WTC11 (cell line): Measurements from ENCODE around the gene TMC1. TPM values are rescaled to one million over a fixed set of nuclear protein-coding genes. Genes with fewer than 3 reads are reported as not detected.

Source experiments
- ATAC-seq: fragments of 200-7000 bp; cut with Tn5 transposase; 2 replicates; pipeline ENCODE4 v1.10.0; 2021; ENCODE audit warnings: mild to moderate bottlenecking, moderate library complexity
- CTCF ChIA-PET: fragments of 300-600 bp; sonication (Branson Sonifier 250); formaldehyde crosslinking; loops from one replicate; lab custom pipeline; 2021; ENCODE audit warnings: antibody characterized with exemption; lab: Charles Lee
- POLR2A ChIA-PET: fragments of 350-600 bp; sonication (Branson Sonifier 250); formaldehyde crosslinking; loops from one replicate; lab custom pipeline; 2021; ENCODE audit warnings: antibody characterized with exemption; lab: Charles Lee
- DNase-seq: peaks from one replicate; pipeline ENCODE4 v3.0.0; 2021; ENCODE audit warnings: low spot score
- H3K27ac Mint-ChIP-seq: 2 replicates; pipeline ENCODE4 v1.8.0; 2021; ENCODE audit warnings: mixed read lengths
- H3K27me3 Mint-ChIP-seq: 2 replicates; pipeline ENCODE4 v1.8.0; 2021; ENCODE audit warnings: low read depth, mild to moderate bottlenecking, moderate library complexity, mixed read lengths
- H3K36me3 Mint-ChIP-seq: 2 replicates; pipeline ENCODE4 v1.8.0; 2021; ENCODE audit warnings: mixed read lengths
- H3K4me1 Mint-ChIP-seq: 2 replicates; pipeline ENCODE4 v1.8.0; 2022; ENCODE audit warnings: mixed read lengths
- H3K4me3 Mint-ChIP-seq: 2 replicates; pipeline ENCODE4 v1.8.0; 2021; ENCODE audit warnings: mild to moderate bottlenecking, moderate library complexity, mixed read lengths
- H3K9me3 Mint-ChIP-seq: 2 replicates; pipeline ENCODE4 v1.8.0; 2021; ENCODE audit warnings: mixed read lengths
- ATF1 ChIP-seq: sonication (generic); formaldehyde crosslinking; IDR thresholded peaks from 2 replicates; pipeline ENCODE4 v1.8.1; 2023; ENCODE audit warnings: mild to moderate bottlenecking, moderate library complexity, missing genetic modification reagents
- FOXK1 ChIP-seq: sonication (generic); formaldehyde crosslinking; IDR thresholded peaks from 2 replicates; pipeline ENCODE4 v1.8.0; 2022; ENCODE audit warnings: mild to moderate bottlenecking, moderate library complexity, missing genetic modification reagents
- NR3C1 ChIP-seq: sonication (generic); formaldehyde crosslinking; conservative IDR thresholded peaks from 2 replicates; pipeline ENCODE4 v1.8.1; 2023; ENCODE audit warnings: low read depth, mild to moderate bottlenecking, missing genetic modification reagents
- SP1 ChIP-seq: sonication (generic); formaldehyde crosslinking; conservative IDR thresholded peaks from 2 replicates; pipeline ENCODE4 v1.8.1; 2022; ENCODE audit warnings: missing genetic modification reagents
- TEAD1 ChIP-seq: sonication (generic); formaldehyde crosslinking; IDR thresholded peaks from 2 replicates; pipeline ENCODE4 v1.8.0; 2022; ENCODE audit warnings: mild to moderate bottlenecking, missing genetic modification reagents
- ZBTB21 ChIP-seq: sonication (generic); formaldehyde crosslinking; IDR thresholded peaks from 2 replicates; pipeline ENCODE4 v1.8.1; 2023; ENCODE audit warnings: mild to moderate bottlenecking, missing genetic modification reagents, borderline replicate concordance
- total RNA-seq: library from RNA; stranded (reverse); gene quantifications from 3 replicates; pipeline ENCODE4 v1.2.3, GENCODE V29; 2021
- TF ChIP-seq, protein P1 (sequence below): sonication (generic); formaldehyde crosslinking; IDR thresholded peaks from 2 replicates; pipeline ENCODE4 v1.8.0; 2022; ENCODE audit warnings: mild to moderate bottlenecking, missing genetic modification reagents
- TF ChIP-seq, protein P2 (sequence below): sonication (generic); formaldehyde crosslinking; IDR thresholded peaks from 2 replicates; pipeline ENCODE4 v1.8.0; 2022; ENCODE audit warnings: missing genetic modification reagents
- TF ChIP-seq, protein P3 (sequence below): sonication (generic); formaldehyde crosslinking; IDR thresholded peaks from 2 replicates; pipeline ENCODE4 v1.8.0; 2022; ENCODE audit warnings: mild to moderate bottlenecking, missing genetic modification reagents
- TF ChIP-seq, protein P4 (sequence below): sonication (generic); formaldehyde crosslinking; IDR thresholded peaks from 2 replicates; pipeline ENCODE4 v1.8.1; 2022; ENCODE audit warnings: low read depth, mild to moderate bottlenecking, moderate library complexity, missing genetic modification reagents, borderline replicate concordance
- TF ChIP-seq, protein P5 (sequence below): sonication (generic); formaldehyde crosslinking; IDR thresholded peaks from 2 replicates; pipeline ENCODE4 v1.8.0; 2023; ENCODE audit warnings: mild to moderate bottlenecking, missing genetic modification reagents
- TF ChIP-seq, protein P6 (sequence below): sonication (generic); formaldehyde crosslinking; IDR thresholded peaks from 2 replicates; pipeline ENCODE4 v1.8.1; 2023; ENCODE audit warnings: mild to moderate bottlenecking, missing genetic modification reagents
- TF ChIP-seq, protein P7 (sequence below): fragments of 250-450 bp; sonication (Bioruptor Pico); IDR thresholded peaks from 2 replicates; pipeline ENCODE4 v1.9.0; 2021; ENCODE audit warnings: moderate library complexity, mild to moderate bottlenecking, inconsistent platforms, borderline replicate concordance

TMC1 gene
- total RNA-seq, 1 experiment from 2014 or later = 0.31 TPM

DNA sequence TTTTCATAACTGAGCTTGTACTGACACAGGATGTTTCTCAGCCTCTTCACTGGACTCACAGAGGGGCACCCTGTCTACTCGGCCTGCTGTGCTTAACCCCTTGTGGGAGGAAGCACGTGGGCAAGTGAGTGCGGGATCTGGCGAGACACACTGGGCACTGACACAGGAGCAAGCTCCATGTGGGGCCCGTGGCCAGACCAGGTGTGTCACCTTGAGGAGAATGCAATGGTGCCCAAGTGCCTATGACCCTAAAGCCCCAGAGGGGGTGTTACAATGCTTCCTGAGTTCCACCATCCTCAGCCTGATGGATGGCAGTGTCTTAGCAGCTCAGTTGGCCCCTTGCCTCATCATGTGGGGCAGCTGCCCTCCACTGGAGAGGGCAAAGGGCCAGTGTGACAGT, 302.6 kb downstream of the TMC1 start (continued):
- no peak for TF ChIP-seq SP1 (CRISPR knock-in tag)
- TF ChIP-seq, protein P1, sequence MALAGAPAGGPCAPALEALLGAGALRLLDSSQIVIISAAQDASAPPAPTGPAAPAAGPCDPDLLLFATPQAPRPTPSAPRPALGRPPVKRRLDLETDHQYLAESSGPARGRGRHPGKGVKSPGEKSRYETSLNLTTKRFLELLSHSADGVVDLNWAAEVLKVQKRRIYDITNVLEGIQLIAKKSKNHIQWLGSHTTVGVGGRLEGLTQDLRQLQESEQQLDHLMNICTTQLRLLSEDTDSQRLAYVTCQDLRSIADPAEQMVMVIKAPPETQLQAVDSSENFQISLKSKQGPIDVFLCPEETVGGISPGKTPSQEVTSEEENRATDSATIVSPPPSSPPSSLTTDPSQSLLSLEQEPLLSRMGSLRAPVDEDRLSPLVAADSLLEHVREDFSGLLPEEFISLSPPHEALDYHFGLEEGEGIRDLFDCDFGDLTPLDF (CRISPR knock-in tag) = no peak
- TF ChIP-seq, protein P2, sequence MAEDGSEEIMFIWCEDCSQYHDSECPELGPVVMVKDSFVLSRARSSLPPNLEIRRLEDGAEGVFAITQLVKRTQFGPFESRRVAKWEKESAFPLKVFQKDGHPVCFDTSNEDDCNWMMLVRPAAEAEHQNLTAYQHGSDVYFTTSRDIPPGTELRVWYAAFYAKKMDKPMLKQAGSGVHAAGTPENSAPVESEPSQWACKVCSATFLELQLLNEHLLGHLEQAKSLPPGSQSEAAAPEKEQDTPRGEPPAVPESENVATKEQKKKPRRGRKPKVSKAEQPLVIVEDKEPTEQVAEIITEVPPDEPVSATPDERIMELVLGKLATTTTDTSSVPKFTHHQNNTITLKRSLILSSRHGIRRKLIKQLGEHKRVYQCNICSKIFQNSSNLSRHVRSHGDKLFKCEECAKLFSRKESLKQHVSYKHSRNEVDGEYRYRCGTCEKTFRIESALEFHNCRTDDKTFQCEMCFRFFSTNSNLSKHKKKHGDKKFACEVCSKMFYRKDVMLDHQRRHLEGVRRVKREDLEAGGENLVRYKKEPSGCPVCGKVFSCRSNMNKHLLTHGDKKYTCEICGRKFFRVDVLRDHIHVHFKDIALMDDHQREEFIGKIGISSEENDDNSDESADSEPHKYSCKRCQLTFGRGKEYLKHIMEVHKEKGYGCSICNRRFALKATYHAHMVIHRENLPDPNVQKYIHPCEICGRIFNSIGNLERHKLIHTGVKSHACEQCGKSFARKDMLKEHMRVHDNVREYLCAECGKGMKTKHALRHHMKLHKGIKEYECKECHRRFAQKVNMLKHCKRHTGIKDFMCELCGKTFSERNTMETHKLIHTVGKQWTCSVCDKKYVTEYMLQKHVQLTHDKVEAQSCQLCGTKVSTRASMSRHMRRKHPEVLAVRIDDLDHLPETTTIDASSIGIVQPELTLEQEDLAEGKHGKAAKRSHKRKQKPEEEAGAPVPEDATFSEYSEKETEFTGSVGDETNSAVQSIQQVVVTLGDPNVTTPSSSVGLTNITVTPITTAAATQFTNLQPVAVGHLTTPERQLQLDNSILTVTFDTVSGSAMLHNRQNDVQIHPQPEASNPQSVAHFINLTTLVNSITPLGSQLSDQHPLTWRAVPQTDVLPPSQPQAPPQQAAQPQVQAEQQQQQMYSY = no peak
- TF ChIP-seq ZBTB21 (CRISPR knock-in tag) = no peak
- TF ChIP-seq, protein P3, sequence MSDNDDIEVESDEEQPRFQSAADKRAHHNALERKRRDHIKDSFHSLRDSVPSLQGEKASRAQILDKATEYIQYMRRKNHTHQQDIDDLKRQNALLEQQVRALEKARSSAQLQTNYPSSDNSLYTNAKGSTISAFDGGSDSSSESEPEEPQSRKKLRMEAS (CRISPR knock-in tag) = no peak
- TF ChIP-seq, protein P4, sequence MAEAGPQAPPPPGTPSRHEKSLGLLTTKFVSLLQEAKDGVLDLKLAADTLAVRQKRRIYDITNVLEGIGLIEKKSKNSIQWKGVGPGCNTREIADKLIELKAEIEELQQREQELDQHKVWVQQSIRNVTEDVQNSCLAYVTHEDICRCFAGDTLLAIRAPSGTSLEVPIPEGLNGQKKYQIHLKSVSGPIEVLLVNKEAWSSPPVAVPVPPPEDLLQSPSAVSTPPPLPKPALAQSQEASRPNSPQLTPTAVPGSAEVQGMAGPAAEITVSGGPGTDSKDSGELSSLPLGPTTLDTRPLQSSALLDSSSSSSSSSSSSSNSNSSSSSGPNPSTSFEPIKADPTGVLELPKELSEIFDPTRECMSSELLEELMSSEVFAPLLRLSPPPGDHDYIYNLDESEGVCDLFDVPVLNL (CRISPR knock-in tag) = no peak
- no peak for TF ChIP-seq ATF1 (CRISPR knock-in tag)
- TF ChIP-seq, protein P5, sequence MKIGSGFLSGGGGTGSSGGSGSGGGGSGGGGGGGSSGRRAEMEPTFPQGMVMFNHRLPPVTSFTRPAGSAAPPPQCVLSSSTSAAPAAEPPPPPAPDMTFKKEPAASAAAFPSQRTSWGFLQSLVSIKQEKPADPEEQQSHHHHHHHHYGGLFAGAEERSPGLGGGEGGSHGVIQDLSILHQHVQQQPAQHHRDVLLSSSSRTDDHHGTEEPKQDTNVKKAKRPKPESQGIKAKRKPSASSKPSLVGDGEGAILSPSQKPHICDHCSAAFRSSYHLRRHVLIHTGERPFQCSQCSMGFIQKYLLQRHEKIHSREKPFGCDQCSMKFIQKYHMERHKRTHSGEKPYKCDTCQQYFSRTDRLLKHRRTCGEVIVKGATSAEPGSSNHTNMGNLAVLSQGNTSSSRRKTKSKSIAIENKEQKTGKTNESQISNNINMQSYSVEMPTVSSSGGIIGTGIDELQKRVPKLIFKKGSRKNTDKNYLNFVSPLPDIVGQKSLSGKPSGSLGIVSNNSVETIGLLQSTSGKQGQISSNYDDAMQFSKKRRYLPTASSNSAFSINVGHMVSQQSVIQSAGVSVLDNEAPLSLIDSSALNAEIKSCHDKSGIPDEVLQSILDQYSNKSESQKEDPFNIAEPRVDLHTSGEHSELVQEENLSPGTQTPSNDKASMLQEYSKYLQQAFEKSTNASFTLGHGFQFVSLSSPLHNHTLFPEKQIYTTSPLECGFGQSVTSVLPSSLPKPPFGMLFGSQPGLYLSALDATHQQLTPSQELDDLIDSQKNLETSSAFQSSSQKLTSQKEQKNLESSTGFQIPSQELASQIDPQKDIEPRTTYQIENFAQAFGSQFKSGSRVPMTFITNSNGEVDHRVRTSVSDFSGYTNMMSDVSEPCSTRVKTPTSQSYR = no peak
- TF ChIP-seq FOXK1 = no peak

DNA sequence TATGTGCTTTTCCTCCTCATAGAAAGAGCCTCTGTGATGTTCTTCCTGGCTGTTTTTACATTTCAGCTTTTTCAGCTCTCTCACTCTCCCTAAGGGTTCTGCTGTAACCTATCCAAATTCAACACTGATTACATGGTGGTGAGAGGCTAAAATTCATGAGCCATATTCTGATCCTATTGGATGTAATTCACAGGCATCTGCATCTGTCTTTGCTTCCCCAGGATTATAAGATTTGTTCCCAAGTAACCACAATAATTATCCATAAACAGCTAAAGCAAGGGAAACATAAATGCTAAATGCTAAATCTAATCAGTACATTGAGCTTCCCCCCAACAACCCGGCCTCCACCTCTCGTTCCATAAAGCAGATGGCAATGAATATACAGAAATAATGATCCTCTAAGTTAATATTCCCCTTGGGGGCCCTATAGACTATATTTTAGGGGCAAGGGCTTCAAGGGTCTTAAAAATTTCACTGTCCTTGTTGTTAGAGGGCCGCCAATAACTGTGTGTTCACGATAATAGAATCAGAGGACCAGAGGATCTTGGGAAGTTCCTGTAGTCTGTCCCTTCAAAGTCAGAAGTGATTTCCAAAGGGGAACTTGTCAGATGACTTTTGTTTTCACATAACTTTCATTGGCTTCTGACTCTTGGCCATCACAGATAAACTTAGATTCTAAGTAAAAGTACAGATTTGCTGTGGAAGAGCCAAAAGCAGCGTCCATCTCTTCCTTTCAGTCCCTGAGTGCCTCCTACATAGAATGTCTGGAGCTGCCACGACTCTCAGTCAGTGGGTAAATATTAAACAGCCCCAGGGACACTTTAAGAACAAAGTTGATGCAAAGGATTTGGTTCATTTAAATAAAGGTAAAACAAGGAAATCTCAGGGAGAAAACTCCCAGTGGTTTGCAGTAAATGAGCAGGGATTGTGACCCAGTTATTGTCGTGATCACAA, 305.9 kb downstream of the TMC1 start:
- ATAC-seq (no peak), DNase-seq (no peak)
- Mint-ChIP-seq H3K27me3 (no peaks in the 10 kb centered on the region), H3K36me3 (no peaks in the 10 kb centered on the region), H3K4me3 (no peak overlapping the region), H3K27ac (no peak overlapping the region), H3K4me1 (peaks cover 9% of the 10 kb centered on the region; the same call in 1 of the 2 replicates), H3K9me3 (no peaks in the 10 kb centered on the region)
- TF ChIP-seq, protein P6, sequence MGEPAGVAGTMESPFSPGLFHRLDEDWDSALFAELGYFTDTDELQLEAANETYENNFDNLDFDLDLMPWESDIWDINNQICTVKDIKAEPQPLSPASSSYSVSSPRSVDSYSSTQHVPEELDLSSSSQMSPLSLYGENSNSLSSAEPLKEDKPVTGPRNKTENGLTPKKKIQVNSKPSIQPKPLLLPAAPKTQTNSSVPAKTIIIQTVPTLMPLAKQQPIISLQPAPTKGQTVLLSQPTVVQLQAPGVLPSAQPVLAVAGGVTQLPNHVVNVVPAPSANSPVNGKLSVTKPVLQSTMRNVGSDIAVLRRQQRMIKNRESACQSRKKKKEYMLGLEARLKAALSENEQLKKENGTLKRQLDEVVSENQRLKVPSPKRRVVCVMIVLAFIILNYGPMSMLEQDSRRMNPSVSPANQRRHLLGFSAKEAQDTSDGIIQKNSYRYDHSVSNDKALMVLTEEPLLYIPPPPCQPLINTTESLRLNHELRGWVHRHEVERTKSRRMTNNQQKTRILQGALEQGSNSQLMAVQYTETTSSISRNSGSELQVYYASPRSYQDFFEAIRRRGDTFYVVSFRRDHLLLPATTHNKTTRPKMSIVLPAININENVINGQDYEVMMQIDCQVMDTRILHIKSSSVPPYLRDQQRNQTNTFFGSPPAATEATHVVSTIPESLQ = no peak
- TF ChIP-seq NR3C1 (CRISPR knock-in tag) = no peak
- TF ChIP-seq, protein P7, sequence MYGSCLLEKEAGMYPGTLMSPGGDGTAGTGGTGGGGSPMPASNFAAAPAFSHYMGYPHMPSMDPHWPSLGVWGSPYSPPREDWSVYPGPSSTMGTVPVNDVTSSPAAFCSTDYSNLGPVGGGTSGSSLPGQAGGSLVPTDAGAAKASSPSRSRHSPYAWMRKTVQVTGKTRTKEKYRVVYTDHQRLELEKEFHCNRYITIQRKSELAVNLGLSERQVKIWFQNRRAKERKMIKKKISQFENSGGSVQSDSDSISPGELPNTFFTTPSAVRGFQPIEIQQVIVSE = no peak
- no peak for TF ChIP-seq TEAD1 (CRISPR knock-in tag)
- CTCF ChIA-PET = interaction anchor here (1.1 to 1.4 kb wide), 2 partner anchors 17 to 19 kb away, joined by 6 to 7 read pairs; no protein-coding TSS in a partner anchor
- POLR2A ChIA-PET = no interaction called here
